PC-9 (cell line): ENCODE results near the gene TEX51.

ENCODE experiments used
- EZH2 ChIP-seq: fragments of 200-600 bp; sonication (generic); IDR thresholded peaks from 2 replicates; pipeline ENCODE4 v1.8.0; 2017; ENCODE audit warnings: antibody characterized with exemption, low read depth
- TF ChIP-seq, protein P1 (sequence below): fragments of 200-600 bp; sonication (generic); conservative IDR thresholded peaks from 2 replicates; pipeline ENCODE4 v1.6.1; 2017; ENCODE audit warnings: mixed run types, antibody characterized with exemption, mild to moderate bottlenecking, moderate library complexity

DNA sequence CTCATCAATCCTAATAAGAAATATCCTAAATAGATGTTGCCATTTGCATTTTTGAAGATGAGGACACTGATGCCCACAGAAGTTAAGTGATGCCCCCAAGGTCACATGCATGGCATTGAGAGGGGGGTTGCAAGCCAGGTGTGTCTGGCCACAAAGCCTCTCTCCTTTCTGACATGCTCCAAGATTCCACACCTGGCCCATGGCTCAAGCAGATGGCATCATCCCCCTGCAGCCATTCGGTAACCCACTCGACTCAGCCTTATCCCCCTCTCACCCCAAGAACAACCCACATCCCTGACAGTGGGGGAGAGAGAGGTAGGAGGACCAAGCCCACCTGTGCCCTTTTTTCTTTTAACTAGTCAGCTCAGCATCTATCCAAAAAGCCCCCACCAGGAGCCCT is 16.5 kb upstream of the TEX51 start:
- TF ChIP-seq, protein P1, sequence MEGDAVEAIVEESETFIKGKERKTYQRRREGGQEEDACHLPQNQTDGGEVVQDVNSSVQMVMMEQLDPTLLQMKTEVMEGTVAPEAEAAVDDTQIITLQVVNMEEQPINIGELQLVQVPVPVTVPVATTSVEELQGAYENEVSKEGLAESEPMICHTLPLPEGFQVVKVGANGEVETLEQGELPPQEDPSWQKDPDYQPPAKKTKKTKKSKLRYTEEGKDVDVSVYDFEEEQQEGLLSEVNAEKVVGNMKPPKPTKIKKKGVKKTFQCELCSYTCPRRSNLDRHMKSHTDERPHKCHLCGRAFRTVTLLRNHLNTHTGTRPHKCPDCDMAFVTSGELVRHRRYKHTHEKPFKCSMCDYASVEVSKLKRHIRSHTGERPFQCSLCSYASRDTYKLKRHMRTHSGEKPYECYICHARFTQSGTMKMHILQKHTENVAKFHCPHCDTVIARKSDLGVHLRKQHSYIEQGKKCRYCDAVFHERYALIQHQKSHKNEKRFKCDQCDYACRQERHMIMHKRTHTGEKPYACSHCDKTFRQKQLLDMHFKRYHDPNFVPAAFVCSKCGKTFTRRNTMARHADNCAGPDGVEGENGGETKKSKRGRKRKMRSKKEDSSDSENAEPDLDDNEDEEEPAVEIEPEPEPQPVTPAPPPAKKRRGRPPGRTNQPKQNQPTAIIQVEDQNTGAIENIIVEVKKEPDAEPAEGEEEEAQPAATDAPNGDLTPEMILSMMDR = no peak
- TF ChIP-seq EZH2 = no peak
